PFSK-1 (cell line): ENCODE results near the gene RNF4.

ENCODE experiments used
- FOXP2 ChIP-seq: optimal IDR thresholded peaks from 2 replicates; pipeline ENCODE3; 2011; ENCODE audit warnings: borderline replicate concordance, control low read depth, inconsistent platforms; ENCODE audit not compliant: insufficient read depth; ENCODE audit errors: extremely low read length, extremely low read depth
- POLR2AphosphoS5 ChIP-seq: IDR thresholded peaks from 2 replicates; pipeline ENCODE4 v1.6.1; 2012; ENCODE audit warnings: low read depth, mild to moderate bottlenecking, control low read depth, low read length, moderate library complexity
- SIN3A ChIP-seq: IDR thresholded peaks from 2 replicates; pipeline ENCODE4 v1.6.1; 2012; ENCODE audit warnings: mild to moderate bottlenecking, low read length, moderate library complexity, borderline replicate concordance; ENCODE audit not compliant: insufficient read depth
- TAF1 ChIP-seq: IDR thresholded peaks from 2 replicates; pipeline ENCODE4 v1.6.1; 2012; ENCODE audit warnings: low read length, control low read depth, borderline replicate concordance; ENCODE audit not compliant: insufficient read depth
- TF ChIP-seq, protein P1 (sequence below), 2 experiments: IDR thresholded peaks; 2 replicates each; pipeline versions ENCODE4 v1.6.1 to v1.8.0; 2011 to 2012; ENCODE audit warnings: low read depth in 2 of 2, low read length in 2 of 2, control low read depth in 1 of 2, inconsistent platforms in 1 of 2, mild to moderate bottlenecking in 1 of 2, moderate library complexity in 1 of 2; ENCODE audit not compliant: insufficient read depth in 1 of 2

The RNF4 gene

DNA sequence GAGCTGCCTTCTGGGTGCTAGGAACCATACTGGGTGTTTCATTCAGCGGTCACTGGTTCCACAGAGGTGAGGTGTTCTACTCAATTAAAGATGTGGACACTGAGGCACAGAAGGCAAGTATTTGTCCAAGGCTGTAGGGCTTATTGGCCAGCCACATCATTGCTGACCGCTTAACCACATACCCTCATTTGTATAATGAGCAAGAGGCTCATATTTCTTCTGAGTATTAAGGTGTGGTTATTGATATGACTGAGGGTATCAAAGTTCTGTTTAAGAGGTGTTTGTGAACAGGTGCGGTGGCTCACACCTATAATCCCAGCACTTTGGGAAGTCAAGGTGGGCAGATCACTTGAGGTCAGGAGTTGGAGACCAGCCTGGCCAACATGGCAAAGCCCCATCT lies 14.3 kb downstream of the RNF4 start:
- TF ChIP-seq POLR2AphosphoS5, result no peak
- TF ChIP-seq SIN3A, result no peak
- no peak for TF ChIP-seq TAF1
- TF ChIP-seq, protein P1, sequence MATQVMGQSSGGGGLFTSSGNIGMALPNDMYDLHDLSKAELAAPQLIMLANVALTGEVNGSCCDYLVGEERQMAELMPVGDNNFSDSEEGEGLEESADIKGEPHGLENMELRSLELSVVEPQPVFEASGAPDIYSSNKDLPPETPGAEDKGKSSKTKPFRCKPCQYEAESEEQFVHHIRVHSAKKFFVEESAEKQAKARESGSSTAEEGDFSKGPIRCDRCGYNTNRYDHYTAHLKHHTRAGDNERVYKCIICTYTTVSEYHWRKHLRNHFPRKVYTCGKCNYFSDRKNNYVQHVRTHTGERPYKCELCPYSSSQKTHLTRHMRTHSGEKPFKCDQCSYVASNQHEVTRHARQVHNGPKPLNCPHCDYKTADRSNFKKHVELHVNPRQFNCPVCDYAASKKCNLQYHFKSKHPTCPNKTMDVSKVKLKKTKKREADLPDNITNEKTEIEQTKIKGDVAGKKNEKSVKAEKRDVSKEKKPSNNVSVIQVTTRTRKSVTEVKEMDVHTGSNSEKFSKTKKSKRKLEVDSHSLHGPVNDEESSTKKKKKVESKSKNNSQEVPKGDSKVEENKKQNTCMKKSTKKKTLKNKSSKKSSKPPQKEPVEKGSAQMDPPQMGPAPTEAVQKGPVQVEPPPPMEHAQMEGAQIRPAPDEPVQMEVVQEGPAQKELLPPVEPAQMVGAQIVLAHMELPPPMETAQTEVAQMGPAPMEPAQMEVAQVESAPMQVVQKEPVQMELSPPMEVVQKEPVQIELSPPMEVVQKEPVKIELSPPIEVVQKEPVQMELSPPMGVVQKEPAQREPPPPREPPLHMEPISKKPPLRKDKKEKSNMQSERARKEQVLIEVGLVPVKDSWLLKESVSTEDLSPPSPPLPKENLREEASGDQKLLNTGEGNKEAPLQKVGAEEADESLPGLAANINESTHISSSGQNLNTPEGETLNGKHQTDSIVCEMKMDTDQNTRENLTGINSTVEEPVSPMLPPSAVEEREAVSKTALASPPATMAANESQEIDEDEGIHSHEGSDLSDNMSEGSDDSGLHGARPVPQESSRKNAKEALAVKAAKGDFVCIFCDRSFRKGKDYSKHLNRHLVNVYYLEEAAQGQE (IDR thresholded peaks at IDR 0.05; ENCODE audit: insufficient read depth in 1 of 2, low read depth in 2 of 2, low read length in 2 of 2), result no peak
- no peak for TF ChIP-seq FOXP2

DNA sequence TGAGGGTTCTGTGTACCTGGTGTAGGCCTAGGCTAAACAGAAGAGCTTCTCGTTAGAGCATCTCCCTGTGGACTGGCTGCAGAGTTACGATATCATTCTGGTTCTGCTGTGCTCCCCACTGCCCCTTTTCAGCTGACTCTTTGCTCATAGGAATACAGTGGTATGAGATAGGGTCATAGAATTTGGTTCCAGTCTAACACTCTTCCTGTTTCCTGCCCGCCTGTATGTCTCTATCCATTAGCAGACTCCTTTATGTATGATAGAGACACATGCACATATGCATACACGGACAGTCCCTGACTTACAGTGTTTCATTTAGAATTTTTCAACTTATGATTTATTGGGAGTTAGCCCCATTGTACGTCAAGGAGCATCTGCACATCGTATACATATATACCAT lies 15.3 kb downstream of the RNF4 start:
- TF ChIP-seq FOXP2, result no peak
- TF ChIP-seq POLR2AphosphoS5, result no peak
- TF ChIP-seq SIN3A, result no peak
- no peak for TF ChIP-seq TAF1
- TF ChIP-seq, protein P1 (IDR thresholded peaks at IDR 0.05; ENCODE audit: insufficient read depth in 1 of 2, low read depth in 2 of 2, low read length in 2 of 2), result no peak

DNA sequence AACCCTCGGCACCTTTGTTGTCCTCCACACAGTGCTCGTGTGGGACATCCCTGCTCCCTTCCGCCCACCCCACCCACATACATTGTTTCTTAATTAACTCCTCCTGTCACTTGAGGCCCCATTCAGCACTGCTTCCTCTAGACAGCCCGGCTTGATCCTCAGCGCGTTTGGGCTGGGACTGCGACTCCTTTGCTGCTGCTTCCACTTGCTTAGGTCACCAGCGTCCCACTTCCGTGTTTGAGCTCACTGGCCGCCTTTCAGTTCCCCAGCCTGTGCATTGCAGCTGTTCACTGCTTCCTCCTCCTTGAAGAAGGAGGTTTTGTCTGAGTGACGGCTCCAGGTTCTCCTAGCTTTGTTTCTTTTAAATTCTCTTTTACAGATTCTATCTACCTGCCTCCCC lies 16.1 kb downstream of the RNF4 start:
- TF ChIP-seq, protein P1 (IDR thresholded peaks at IDR 0.05; ENCODE audit: insufficient read depth in 1 of 2, low read depth in 2 of 2, low read length in 2 of 2), result peak; percentile 40 to 61; a peak in 3 of 4 replicates
- peak; percentile 94; the same call in 1 of the 2 replicates for TF ChIP-seq SIN3A
- TF ChIP-seq POLR2AphosphoS5, result no peak
- peak; percentile 87 for TF ChIP-seq FOXP2
- TF ChIP-seq TAF1, result no peak

DNA sequence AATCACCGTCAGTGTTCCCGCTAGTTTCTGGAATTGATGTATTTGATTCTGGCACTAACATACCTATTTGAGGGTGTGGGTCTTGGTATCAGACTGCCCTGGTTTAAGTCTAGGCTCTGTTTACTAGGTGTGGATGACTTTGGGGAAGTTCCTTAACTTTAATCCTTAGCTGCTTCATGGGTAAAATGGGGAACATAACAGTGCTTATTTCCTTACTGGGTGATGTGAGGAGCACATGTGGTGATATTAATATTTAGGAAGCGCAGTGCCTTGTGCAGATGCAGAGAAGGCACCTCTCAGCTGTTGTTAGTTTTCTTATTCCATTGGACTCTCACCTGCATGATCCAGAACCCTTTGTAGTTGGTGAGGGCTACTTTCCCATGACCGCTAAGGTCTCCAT lies 17.1 kb downstream of the RNF4 start:
- TF ChIP-seq FOXP2, result no peak
- TF ChIP-seq, protein P1 (IDR thresholded peaks at IDR 0.05; ENCODE audit: insufficient read depth in 1 of 2, low read depth in 2 of 2, low read length in 2 of 2), result no peak
- TF ChIP-seq TAF1, result no peak
- TF ChIP-seq SIN3A, result no peak
- TF ChIP-seq POLR2AphosphoS5, result no peak

DNA sequence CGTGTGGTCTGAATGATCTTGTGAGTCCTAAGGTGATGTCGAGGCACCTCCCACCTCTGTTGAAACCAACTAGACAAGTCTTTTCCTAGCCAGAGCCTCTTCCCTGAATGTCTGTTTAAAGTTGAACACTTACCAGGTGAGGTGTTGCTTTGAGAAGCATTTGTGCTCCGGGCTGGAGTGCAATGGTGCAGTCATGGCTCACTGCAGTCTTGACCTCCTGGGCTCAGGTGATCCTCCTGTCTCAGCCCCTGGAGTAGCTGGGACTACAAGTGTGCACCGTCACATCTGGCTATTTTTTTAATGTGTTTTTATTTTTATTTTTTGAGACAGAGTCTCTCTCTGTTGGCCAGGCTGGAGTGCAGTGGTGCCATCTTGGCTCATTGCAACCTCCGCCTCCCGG lies 18.1 kb downstream of the RNF4 start:
- TF ChIP-seq SIN3A (no peak), FOXP2 (no peak), TAF1 (no peak), POLR2AphosphoS5 (no peak)
- TF ChIP-seq, protein P1 (IDR thresholded peaks at IDR 0.05; ENCODE audit: insufficient read depth in 1 of 2, low read depth in 2 of 2, low read length in 2 of 2), result no peak
